GM12873 (cell line): Measurements from ENCODE around the gene TMC6.

ENCODE experiments used
- CTCF ChIP-seq: IDR thresholded peaks from 2 replicates; pipeline ENCODE4 v1.5.1; 2012; ENCODE audit warnings: low read depth, mild to moderate bottlenecking, moderate library complexity, low read length, control low read depth; ENCODE audit not compliant: insufficient read depth; ENCODE audit errors: missing control alignments

TMC6 gene

GRCh38 chr17:78108726-78109488 is 19.6 kb downstream of the TMC6 start:
- TF ChIP-seq CTCF, result no peak

- no peak for TF ChIP-seq CTCF
Observed at GRCh38 chr17:78107976-78108725, 20.4 kb downstream of the TMC6 start.

- TF ChIP-seq CTCF, result no peak
Observed at GRCh38 chr17:78107457-78107856, 21.1 kb downstream of the TMC6 start.

GRCh38 chr17:78106211-78106610 is 22.3 kb downstream of the TMC6 start:
- no peak for TF ChIP-seq CTCF

- no peak for TF ChIP-seq CTCF
Observed at GRCh38 chr17:78105551-78105950, 23.0 kb downstream of the TMC6 start.

- TF ChIP-seq CTCF, result no peak
Observed at GRCh38 chr17:78105101-78105500, 23.5 kb downstream of the TMC6 start.

GRCh38 chr17:78104540-78104941 is 24.0 kb downstream of the TMC6 start:
- no peak for TF ChIP-seq CTCF
